ENCODE measurements around the gene SEMA5B.

- TF ChIP-seq CTCF (IDR thresholded peaks at IDR 0.05) (no peak), POLR2A (IDR thresholded peaks at IDR 0.05) (no peak)
Measured at GRCh38 chr3:122938783-122939425, 88.7 kb downstream of the SEMA5B start.
